Suppressor macrophage treated with lipopolysaccharide for 1 hour (primary cell): ENCODE data around the gene ZNF566.

ENCODE experiments used
- DNase-seq, 3 donors: peaks; one replicate each; pipeline ENCODE4 v3.0.0-alpha.2; 2020 to 2022

Gene ZNF566

DNA sequence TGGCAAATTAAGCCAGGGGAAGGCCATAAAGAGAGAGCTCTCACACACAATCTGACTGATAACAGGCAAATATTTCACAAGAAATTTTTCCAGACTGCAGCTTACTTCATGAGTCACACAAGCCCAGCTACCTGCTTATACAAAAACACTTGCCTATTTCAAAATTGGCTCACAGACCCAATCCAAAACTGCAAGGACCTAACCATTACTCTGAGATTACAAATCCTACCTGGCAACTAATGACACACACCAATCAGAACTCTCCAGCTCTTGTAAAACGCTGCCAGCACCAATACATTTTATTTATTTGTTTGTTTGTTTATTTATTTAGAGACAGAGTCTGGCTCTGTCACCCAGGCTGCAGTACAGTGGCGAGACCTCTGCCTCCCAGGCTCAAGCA is 52.8 kb downstream of the ZNF566 start:
- no peak for DNase-seq

DNA sequence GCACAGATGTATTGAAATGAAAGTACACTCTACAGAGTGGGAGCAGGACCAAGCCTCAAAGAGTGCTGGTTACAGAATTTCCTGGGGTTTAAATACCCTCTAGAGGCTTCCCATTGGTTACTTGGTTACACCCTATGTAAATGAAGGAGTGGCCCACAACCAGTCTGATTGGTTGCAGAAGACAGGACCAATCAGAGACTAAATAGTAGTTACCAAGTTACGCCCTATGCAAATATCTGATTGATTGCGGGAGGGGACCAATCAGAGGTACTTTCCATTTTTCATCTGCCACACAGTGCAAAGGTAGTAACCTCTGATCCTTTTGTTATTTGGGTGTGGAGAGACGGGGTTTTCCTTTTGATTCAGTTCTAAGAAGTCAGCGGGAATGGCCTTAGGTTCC is 65.4 kb downstream of the ZNF566 start:
- no peak for DNase-seq

DNA sequence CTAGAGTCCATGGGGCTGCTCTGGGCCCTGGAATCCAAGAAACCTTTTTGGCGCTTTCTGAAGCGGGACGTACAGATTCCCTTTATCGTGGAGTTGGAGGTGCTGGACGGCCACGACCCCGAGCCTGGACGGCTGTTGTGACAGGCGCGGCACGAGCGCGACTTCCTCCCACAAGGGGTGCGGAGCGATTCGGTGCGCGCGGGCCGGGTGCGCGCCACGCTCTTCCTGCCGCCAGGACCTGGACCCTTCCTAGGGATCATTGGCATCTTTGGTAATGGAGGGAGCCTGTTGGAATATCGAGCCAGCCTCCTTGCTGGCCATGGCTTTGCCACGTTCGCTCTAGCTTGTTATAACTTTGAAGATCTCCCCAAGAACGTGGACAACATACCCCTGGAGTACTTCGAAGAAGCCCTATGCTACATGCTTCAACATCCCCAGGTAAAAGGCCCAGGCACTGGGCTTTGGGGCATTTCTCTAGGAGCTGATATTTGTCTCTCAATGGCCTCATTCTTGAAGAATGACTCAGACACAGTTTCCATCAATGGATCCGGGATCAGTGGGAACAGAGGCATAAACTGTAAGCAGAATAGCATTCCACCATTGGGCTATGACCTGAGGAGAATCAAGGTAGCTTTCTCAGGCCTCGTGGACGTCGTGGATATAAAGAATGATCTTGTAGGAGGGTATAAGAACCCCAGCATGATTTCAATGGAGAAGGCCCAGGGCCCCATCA is 67.4 kb downstream of the ZNF566 start:
- DNase-seq = no peak

- DNase-seq = peak in 2 of 3 donors; percentile 9 to 34
These were observed 68.2 kb downstream of the ZNF566 start for GRCh38 chr19:36420961-36421748.

DNA sequence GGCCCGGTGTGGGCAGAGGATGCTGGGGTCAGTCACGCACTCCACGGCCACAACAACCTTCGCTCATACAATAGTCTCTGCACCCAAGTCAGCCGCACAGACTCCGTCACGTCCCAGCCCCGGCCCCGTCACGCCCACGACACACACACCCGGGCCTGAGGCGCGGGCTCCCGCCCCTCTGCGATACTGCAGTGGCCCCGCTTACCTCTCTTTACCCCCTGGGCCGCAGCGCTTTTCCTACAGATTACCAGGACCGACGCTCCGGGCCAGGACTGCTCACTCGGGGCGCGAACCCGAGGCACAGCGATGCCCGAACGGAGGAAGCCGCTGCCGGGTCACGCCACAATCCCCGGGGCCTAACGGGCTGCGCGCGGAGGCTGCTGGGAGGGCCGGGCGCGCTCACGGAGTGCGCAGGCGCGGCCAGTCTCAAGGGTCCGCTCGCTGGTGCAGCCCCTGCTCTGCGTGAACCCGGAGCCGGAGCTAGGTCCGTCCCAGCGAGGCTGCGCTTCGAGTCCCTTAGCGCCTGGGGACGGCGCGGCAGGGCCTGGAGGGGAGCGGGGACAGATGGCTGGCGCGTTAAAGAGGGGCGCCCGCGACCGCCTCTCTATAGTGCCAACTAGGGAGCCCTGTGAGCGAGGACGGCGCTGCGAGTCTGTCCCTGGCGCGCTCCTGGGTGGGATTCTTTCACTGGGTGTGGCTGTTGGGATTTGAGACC is 70.9 kb downstream of the ZNF566 start, which contains the start of gene ZFP82:
ZFP82 (minus strand) TSS at position 358 of the 715 bp plus-strand sequence. CDS start 8,855 bp downstream, outside the sequence.
- peak; percentile 76 to 89 (median 86) for DNase-seq

GRCh38 chr19:36417752-36418286 is 71.5 kb downstream of the ZNF566 start:
- DNase-seq = no peak

DNA sequence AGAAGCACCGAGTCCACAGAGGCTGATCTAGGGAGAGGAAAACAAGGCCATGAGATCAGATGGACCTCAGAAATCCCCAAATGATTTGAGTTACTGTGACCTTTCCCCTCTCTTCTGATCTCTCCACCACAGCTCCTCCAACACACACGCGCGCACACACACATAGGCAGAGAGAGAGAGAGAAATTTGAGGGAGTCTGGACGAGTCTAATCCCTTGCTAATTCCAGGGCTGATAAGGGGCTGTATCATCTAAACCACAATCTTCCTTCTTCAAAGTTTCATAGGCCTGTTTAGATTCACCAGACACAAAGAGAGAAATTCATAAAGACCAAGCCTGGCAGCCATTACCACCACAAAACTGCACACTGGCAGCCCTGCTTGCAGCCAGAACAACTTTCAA is 79.5 kb downstream of the ZNF566 start:
- no peak for DNase-seq

DNA sequence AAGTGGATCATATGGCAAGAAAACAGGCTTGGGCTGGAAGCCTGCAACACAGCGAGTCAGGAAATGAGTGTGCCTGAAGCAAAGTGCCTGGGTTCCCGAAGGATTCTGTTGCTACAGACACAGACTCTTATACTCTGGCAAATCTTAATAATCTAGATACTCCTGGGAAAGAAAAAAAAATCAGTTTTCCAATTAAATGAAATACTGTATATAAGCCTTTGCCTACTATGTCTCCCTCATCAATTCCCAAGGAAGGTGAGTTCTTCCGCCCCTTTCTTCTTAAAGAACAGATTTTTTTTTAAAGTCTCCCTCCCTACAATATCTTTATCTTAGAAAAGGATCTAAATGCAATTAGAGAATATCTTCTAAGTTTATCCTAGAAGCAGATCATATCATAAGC is 81.3 kb downstream of the ZNF566 start:
- no peak for DNase-seq

GRCh38 chr19:36404498-36404897 is 84.9 kb downstream of the ZNF566 start:
- no peak for DNase-seq

GRCh38 chr19:36401475-36401874 is 87.9 kb downstream of the ZNF566 start:
- DNase-seq = no peak

- DNase-seq = peak in 2 of 3 donors; percentile 24 to 28
These were observed 90.8 kb downstream of the ZNF566 start for GRCh38 chr19:36398571-36398970.
